D341Med (cell line): ENCODE results near the gene CALHM3.
"Not testable (repeated sequence)": the region's sequence is repeated elsewhere in the genome, so short reads cannot be mapped to it uniquely, and the experiment has no call there.

ENCODE experiments used
- DNase-seq: peaks from one replicate; pipeline ENCODE4 v3.0.0; 2012; ENCODE audit warnings: low spot score

The CALHM3 gene, protein sequence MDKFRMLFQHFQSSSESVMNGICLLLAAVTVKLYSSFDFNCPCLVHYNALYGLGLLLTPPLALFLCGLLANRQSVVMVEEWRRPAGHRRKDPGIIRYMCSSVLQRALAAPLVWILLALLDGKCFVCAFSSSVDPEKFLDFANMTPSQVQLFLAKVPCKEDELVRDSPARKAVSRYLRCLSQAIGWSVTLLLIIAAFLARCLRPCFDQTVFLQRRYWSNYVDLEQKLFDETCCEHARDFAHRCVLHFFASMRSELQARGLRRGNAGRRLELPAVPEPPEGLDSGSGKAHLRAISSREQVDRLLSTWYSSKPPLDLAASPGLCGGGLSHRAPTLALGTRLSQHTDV

DNA sequence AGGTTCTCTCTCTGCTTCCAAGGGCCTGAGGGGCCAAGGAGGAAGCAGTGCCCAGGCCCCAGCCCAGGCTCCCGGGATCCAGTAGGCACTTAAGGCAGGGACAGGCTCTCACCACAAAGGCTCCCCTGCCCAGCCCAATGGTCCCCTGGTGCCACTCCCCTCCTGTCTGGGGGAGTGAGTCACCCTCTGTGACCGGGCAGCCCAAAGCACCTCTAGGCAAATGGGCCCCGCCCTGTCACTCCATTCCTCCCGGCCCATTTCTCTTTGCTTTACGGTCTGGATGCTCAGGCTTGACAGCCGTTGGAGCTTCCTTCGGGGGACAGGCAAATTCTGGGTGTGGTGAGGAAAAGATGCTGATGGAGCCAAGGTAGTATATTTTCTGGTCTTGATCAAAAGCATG is at the start of gene CALHM3:
Gene CALHM3, minus strand, starts transcription at position 106 of the 400 bp plus-strand sequence. CDS start 208 bp downstream, outside the sequence.
- DNase-seq: no peak

DNA sequence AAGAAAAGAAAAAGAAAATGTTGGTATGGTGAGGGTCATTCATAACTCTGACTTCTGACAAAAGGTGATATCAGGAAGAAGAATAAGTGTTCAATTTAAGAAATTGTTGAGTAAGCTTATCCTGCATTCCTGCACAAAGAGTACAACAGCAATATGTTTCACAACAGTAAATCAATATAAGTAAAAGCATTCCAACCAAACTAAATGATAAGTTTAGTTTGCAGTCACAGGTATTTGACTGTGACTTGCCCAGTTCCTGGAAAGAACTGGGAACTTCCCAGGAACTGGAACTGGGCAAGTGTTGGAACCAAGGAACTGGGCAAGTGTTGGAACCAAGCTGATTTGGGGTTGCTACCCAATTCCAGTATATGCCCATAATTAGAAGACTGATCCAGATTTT is 49.5 kb upstream of the CALHM3 start:
- DNase-seq: no peak

DNA sequence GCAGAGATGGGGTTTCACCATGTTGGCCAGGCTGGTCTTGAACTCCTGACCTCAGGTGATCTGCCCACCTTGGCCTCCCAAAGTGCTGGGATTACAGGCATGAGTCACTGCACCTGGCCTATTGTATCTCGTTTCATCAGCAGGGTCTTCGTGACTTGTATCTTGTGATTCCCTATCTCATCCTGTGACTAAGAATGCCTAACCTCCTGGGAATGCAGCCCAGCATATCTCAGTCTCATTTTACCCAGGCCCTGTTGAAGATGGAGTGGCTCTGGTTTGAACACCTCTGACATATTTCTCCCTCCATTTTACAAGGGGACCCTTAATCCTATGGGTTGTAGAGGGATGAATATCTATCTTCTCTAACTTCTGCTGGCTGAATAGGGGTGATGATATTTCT is 48.4 kb upstream of the CALHM3 start:
- DNase-seq: not testable (repeated sequence)

DNA sequence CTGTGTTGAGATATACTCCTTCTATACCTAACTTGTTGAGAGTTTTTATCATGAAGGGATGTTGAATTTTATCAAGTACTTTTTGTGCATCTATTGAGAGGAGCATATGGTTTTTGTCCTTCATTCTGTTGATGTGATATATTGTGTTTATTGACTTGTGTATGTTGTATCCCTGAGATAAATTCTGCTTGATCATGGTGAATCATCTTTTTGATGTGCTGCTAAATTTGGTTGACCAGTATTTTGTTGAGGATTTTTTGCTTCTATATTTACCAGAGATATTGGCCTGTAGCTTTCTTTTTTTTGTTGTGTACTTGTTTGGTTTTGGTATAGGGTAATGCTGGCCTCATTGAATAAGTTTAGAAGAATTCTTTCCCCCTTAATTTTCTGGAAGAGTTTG is 46.9 kb upstream of the CALHM3 start:
- DNase-seq: no peak

DNA sequence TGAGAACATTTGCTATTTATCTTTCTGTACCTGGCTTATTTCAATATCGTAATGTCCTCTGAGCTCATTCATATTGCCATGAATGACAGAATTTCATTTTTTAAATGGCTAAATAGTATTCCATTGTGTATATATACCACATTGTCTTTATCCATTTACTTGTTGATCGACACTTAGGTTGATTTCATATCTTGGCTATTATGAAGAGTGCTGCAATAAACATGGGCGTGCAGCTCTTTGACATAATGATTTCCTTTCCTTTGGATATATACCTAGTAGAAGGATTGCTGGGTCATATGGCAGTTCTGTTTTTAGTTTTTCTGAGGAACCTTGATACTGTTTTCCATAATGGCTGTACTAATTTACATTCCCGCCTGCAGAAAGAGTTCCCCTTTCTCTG is 44.6 kb upstream of the CALHM3 start:
- no peak for DNase-seq

DNA sequence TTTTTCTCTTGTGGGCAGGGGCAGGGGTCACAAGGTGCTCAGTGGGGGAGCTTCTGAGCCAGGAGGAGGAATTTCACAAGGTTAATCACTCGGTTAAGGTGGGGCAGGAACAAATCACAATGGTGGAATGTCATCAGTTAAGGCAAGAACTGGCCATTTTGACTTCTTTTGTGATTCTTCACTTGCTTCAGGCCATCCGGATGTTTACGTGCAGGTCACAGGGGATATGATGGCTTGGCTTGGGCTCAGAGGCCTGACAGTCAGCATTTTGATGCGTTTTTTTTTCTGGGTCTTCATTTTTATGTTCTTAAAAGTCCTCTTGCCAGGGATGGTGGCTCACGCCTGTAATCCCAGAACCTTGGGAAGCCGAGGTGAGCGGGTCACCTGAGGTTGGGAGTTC is 43.0 kb upstream of the CALHM3 start:
- not testable (repeated sequence) for DNase-seq

DNA sequence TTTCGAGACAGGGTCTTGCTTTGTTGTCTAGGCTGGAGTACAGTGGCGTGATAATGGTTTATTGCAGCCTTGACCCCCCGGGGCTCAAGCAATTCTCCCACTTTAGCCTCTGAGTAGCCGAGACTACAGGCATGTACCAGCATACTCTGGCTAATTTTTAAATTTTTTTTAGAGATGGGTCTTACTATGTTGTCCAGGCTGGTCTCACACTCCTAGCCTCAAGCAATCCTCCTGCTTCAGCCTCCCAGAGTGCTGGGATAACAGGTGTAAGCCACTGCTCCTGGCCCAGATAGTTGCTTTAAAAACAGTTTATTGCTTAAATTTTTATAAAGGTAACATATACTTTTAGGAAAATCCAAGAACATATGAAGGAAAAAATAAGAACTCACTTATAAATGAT is 40.8 kb upstream of the CALHM3 start:
- DNase-seq: no peak

DNA sequence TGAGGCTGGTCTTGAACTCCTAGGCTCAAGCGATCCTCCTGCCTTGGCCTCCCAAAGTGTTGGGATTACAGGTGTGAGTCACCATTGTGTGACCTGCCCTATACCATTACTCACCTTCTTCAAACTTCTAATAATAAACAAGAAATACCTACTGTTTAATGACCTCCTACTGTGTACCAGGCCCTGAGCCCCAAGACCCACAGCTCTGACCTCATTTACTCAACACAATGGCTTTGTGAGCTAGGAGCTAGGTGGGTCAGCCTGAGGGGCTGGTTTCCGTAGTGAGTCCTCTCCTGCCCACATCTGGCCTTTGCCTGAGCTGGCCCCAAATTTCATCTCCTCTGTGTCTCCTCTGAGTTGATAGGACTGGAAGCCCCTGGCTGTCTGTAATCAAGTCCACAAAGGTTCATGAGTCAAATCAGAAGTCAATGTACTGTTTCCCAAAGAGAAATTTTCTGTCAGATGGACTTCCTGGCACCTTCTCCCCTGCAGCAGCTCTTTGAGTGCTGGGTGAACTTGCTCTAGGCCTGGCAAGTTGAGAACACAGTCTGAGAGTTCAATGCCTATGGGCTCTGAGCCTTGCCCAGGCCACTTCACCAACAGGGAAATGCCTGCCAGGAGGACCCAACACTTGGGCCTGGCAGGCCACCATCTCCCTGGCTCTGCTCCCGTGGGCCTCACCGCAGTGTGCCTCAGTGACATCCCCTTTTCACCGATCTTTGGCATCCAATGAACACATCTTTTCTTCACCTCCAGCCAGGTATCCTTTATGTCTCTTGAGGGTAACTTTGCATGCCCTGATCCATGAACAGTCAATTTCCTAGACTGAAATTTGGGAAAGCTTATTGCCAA is 38.4 kb upstream of the CALHM3 start:
- no peak for DNase-seq

DNA sequence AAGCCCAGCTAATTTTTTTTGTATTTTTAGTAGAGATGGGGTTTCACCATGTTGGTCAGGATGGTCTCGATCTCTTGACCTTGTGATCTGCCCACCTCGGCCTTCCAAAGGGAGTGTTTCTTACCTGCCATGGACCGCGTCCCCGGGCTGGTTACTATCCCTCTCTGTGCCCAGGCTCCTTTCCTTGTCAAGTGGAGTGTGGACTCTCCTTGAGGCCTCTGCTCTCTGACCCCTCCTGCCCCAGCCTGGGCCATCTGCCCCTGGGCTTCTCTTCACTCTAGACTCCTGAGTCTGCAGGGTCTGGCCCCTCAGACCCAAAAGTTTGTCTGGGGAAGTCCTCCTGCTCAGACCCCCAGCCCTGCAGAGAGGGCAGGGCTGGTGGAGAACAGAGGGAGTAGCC is 35.2 kb upstream of the CALHM3 start:
- no peak for DNase-seq

DNA sequence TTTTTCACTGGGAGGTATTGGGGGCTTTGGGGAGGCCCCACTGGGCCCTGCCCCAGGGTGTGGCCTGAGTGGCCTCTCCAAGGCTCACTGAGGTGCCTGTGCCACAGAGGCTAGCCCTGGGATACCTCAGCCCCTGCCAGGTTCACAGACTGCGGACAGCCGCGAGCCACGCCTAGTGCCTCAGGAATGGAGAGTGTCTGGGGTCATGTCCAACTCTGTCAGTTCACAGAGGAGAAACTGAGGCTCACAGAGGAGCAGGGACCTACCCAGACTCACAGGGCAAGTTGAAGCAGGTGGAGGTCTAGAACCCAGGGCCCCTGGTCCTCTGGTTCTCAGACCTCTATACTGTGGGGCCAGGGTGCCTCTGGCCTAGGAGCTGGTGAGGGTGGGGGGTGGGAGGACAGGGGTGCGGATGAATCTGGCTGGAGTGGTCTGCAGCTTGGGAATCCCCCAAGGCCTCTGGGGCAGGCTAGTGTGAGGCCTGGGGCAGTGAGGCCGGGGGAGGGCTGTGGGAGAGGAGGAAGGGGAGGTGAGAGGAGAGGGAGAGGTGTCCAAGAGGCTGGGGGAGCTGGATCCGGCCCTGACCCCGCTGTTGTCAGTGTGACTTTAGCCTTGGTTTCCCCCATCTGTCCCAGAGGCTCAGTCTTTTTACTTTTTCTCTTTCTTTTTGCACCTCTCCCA is 34.5 kb upstream of the CALHM3 start:
- DNase-seq: no peak

DNA sequence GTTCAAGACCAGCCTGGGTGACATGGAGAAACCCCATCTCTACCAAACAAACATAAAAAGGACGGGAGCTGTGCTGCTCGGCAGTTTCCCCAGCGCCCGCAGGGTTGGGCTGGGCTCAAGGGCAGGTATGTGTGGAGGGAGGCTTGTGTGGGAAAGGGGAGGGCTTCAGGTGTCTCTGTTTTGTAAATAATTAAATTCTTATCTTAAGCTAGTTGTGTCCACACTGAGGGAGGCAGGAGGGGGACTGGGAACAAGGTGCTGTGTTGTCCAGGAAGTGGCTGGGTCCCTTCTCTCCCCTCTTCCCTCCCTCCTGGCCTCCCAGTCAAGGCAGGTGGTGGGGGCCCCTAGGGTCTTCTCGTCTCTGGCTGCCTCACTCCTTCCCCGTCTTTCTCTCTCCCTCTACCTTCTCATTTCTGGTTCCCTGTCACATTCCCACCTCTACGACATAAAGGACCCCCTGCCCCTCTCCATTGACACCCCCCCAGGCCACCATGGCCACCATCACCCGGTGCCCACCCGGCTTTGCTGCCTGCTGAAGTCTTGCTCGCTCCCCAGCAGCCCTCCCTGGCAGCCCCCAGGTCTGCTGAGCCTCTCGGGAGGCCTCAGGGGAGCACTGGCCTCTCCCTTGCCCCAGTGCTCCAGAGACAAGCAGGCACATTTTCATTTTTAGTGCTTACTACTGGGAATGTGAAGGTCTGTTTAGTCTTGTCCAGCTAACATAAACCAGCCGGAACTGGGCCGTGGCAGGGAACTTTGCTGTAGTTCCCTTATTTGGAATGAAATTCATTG is 33.7 kb upstream of the CALHM3 start:
- no peak for DNase-seq

DNA sequence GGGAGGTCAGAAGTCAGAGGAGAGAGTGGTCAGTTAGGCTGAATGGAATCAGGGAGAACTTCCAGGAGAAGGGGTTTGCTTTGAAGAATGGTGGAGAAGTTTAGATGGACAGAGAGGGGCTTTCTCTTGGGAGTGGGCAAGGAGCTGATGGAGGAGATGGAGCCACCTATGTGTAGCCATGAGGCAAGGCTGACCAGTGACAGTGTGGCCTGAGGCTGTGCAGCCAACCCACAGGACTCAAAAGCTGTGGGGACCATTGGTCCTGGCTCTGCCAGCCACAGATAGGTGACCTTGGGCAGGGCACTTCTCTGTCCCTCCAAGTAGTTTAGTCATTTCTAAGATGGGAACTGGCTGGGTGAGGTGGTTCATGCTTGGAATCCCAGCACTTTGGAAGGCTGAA is 33.1 kb upstream of the CALHM3 start:
- no peak for DNase-seq

DNA sequence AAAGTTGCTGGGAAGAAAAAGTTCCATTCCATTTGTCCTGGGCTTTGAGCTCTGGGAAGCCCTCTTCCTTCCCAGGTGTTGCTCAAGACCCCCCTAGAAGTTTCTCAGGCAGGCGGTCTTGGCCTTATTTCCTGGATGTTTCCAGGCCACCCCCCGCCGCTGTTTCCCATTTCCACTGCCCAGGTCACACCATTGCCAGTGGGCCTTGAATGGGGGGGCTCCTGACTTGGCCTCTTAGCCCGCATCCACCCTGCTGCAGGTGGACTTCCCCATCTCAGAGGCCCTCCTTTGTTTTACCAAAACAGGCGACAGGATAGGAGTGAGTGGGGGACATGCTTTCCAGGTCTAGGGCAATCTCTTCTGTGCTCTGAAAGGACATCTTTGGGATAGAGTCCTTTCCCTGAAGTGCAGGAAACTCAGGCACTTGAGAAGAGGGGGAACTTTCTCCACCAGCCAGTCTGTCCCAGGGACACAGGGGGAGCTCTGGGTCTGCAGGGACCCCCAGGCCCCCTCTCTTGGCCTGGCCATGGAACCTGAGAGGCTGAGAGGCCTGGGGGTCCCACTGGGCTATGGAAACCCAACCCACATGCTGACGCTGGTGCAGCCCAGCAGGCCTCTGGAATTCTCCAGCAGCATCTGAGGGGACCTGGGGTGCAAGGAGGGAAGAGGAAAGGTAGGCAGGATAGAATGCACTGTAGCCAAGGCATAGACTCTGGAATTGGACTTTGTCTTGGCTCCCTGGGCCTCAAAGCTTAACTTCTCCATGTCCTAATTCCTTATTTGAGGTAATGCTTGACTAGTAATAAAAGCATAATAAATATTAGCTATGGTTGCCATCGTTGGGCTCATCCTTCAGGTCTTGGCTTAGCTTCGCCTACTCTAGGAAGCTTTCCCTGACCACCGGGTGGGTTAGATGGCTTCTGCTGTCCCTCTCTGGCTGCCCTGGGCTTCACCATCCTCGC is 32.0 kb upstream of the CALHM3 start:
- no peak for DNase-seq

DNA sequence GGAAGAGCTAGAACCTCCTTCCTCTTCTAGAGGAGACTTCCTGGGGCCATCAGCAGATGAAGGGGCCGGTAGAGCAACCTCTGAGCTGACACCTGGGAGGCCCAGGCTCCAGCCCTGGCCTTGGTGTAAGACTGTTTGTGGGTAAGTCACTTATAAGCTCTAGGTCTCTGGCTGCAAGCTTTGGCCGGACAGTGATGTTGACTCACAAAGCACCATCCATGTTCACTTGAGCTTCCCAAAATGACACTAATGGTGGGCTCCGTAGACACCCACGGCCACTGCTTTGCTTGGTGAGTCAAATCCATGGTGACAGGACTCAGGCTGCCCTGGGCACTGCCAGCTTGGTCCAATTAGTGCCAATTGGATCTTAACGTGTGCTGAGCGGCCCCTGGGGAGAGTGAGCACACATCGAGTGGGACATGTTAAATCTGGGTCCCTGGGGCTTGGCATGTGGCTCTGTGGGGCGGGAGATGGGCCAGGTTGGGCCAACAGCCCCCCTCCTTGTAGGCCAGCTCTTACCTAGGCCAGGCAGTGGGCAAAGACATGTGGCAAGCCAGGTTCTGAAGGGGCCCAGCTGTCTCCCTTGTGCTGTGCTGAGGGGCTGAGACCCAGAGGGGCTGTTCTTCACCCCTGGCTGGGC is 31.1 kb upstream of the CALHM3 start:
- DNase-seq: no peak

DNA sequence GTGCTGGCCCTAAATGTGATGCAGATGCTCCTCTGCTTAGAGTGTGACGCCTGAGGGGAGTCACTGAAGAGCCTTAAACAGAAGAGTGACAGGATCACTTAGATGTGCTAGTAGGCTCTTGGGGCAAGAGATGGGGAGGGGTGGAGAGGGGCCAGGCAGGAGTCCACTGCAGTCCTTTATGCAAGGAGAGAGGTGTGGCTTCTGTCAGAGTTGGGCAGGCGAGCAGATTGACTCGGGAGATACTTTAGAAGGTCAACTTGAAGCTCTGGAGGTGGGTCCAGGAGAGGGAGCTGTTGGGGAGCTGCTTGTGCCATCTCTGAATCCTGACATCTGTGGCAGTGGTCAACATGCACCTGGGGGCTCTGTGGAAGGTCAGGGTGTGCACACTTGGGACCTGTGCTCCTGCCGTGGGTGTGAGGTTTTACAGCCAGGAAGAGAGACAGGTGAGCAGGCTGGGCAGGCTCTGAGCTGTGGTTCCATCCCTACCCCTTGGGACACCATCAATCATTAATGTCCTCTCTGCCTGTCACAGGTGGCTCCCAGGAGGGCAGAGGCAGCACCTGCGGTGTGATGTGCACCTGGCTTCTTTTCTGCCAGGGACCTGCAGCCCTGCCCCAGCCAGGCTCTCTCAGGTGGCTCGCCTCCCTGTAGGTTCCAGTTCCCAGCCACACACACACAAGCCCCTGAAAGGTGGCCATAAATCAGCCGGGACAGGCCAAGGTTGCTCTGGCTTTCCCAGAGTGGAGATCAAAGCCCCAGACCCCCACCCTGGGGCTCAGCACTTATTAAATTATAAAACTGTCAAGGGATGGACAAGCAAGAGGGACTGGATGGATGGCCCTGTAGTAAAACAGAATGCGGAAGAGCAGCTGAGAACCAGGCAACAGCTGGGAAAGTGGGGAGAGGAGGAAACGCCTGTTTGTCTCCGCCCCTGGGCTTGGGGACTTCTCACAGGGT is 28.5 kb upstream of the CALHM3 start:
- no peak for DNase-seq

DNA sequence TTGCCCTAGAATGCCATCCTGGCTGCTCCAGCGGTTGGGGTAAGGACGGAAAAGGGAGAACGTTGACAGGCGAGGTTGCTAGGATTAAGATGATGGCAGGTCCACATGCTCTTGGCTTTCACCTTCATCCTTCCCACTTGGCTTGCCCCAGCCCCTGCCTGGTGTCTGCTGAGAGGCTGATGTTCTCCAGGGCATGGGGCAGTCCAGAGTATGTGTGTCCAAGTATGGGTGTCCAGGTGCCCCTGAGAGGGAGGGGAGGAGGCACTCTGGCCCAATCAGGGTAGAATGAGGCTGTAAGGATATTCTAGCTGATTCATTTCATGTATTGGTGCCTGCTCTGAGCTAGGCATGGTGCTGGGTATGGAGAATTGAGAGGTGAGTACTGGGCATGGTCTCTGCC is 27.0 kb upstream of the CALHM3 start:
- no peak for DNase-seq

DNA sequence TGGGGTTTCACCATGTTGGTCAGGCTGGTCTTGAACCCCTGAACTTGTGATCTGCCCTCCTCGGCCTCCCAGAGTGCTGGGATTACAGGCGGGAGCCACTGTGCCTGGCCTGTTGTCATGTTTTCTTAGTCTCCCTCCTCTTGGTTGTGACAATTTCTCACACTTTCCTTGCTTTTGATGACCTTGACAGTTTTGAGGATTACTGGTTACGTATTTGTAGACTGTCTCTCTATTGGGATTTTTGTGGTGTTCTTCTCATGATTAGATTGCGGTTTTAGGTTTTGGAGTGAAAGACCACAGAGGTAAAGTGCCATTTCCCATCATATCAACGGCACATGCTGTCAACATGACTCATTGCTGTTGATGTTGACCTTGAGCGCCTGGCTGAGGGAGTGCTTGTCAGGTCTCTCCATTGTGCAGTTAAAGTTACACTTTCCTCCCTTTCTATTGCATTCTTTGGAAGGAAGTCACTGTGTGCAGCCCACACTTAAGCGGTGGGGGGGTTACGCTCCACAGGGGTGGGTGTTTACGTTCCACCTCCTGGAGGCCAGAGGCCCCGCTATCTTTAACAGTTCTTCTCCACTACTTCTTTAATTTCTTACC is 25.2 kb upstream of the CALHM3 start:
- DNase-seq: no peak

DNA sequence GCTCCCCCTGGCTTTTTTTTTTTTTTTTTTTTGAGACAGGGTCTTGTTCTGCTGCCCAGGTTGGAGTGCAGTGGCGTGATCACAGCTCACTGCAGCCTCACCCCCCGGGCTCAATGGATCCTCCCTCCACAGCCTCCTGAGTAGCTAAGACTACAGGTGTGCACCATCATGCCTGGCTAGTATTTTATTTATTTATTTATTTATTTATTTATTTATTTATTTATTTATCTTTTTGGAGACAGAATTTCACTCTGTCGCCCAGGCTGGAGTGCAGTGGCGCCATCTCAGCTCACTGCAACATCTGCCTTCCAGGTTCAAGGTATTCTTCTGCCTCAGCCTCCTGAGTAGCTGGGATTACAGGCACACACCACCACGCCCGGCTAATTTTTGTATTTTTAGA is 24.7 kb upstream of the CALHM3 start:
- not testable (repeated sequence) for DNase-seq
